Measurements from ENCODE around the gene ZNF181. TPM values are rescaled to one million over a fixed set of nuclear protein-coding genes. Genes with fewer than 3 reads are reported as not detected.
"Not testable (repeated sequence)": the region's sequence is repeated elsewhere in the genome, so short reads cannot be mapped to it uniquely, and the experiment has no call there.

Gene ZNF181
- total RNA-seq = 7.3 to 7.5 TPM (median 7.3 TPM) in 3 replicates

DNA sequence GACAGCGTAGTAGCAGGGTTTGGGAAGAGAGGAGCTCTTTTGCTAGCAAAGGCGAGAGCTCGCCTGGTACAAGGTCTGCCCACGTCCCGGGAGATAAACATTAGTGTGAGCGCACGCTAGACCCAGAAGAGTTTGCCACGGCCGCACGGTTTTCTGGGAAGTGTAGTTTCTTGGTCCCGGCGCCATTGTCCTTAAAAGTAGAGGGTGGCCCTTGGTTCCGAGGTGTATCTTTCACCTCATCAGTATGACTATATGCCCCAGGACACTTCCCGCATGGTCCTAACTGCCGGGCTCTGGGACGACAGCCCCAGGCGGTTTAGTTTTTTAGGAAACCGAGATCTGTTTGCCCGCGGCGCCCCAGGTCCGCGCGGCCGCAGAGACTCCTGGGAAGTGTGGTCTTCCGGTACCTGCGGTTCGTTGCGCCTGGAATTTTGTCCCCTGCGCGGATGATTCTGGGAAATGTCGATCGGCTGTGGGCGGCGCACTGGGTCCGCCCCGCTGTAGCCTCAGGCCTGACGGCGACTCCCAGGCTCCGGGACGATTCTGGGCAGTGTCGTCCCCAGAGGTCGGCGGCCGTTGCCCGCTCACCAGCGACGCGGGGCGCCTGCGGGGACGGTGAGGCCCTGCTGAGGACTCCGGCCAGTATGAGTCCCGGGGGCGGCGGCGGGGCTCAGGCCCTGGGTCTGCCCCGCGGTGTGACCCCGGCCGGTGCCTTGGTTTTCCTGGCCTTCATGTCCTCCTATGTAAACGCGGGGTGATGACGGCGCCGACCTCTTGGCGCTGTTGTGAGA lies at the start of gene ZNF181:
TSS of gene ZNF181 (plus strand) at position 498 of the 791 bp plus-strand sequence. CDS start 795 bp downstream, outside the sequence.
- TF ChIP-seq, protein P1, sequence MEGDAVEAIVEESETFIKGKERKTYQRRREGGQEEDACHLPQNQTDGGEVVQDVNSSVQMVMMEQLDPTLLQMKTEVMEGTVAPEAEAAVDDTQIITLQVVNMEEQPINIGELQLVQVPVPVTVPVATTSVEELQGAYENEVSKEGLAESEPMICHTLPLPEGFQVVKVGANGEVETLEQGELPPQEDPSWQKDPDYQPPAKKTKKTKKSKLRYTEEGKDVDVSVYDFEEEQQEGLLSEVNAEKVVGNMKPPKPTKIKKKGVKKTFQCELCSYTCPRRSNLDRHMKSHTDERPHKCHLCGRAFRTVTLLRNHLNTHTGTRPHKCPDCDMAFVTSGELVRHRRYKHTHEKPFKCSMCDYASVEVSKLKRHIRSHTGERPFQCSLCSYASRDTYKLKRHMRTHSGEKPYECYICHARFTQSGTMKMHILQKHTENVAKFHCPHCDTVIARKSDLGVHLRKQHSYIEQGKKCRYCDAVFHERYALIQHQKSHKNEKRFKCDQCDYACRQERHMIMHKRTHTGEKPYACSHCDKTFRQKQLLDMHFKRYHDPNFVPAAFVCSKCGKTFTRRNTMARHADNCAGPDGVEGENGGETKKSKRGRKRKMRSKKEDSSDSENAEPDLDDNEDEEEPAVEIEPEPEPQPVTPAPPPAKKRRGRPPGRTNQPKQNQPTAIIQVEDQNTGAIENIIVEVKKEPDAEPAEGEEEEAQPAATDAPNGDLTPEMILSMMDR (IDR thresholded peaks at IDR 0.05; ENCODE audit: unreplicated experiment) = no peak
- Mint-ChIP-seq H3K4me3 (peak within 1 kb of the TSS; percentile 90), H3K4me1 (peaks cover 24% of the 10 kb centered on the region), H3K9me3 (peaks cover 14% of the 10 kb centered on the region), H3K27ac (peak within 1 kb of the TSS; percentile 98), H3K36me3 (peaks cover 27% of the 10 kb centered on the region), H3K27me3 (ENCODE audit: low read depth) (no peaks in the 10 kb centered on the region)
- peak; percentile 46 to 74 for DNase-seq (ENCODE audit: low spot score in 2 of 2, unreplicated experiment in 2 of 2)

GRCh38 chr19:34685266-34685665 lies 48.8 kb upstream of the ZNF181 start:
- H3K4me1 Mint-ChIP-seq; DNase-seq (ENCODE audit: low spot score in 2 of 2, unreplicated experiment in 2 of 2); H3K27me3 Mint-ChIP-seq (ENCODE audit: low read depth); H3K4me3 Mint-ChIP-seq; H3K27ac Mint-ChIP-seq: not testable (repeated sequence)
- H3K9me3 Mint-ChIP-seq = peaks cover 80% of the 10 kb centered on the region
- H3K36me3 Mint-ChIP-seq = peaks cover 62% of the 10 kb centered on the region

DNA sequence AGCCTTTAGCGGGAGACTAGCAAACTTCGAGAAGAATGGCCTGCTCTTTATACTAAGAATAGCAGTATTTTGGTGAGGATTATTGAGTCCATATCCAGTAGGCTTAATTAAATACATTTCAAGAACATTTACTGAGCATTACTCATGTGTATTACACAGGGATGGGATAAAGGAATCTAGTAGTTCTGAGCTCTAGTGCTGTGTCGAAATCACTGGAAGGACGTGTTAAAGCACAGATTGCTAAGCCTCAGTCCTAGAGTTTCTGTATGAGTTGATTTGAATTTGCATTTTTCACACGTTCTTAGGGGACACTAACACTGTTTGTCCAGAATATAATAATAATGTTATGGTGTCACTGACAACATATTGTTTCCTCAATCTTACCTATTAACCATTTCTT lies 47.6 kb upstream of the ZNF181 start:
- peaks cover 2% of the 10 kb centered on the region for H3K27me3 Mint-ChIP-seq (ENCODE audit: low read depth)
- TF ChIP-seq, protein P1 (IDR thresholded peaks at IDR 0.05; ENCODE audit: unreplicated experiment) = no peak
- no peak for DNase-seq (ENCODE audit: low spot score in 2 of 2, unreplicated experiment in 2 of 2)
- peaks cover 52% of the 10 kb centered on the region for H3K36me3 Mint-ChIP-seq
- no peaks in the 10 kb centered on the region for H3K4me1 Mint-ChIP-seq
- peaks cover 81% of the 10 kb centered on the region for H3K9me3 Mint-ChIP-seq
- no peak overlapping the region for H3K27ac Mint-ChIP-seq
- H3K4me3 Mint-ChIP-seq = no peak overlapping the region

GRCh38 chr19:34687348-34687747 lies 46.7 kb upstream of the ZNF181 start:
- Mint-ChIP-seq H3K4me3 (no peak overlapping the region), H3K36me3 (peaks cover 43% of the 10 kb centered on the region), H3K27ac (no peak overlapping the region), H3K27me3 (ENCODE audit: low read depth) (peaks cover 2% of the 10 kb centered on the region), H3K4me1 (no peaks in the 10 kb centered on the region), H3K9me3 (peaks cover 83% of the 10 kb centered on the region)
- no peak for DNase-seq (ENCODE audit: low spot score in 2 of 2, unreplicated experiment in 2 of 2)
- TF ChIP-seq, protein P1 (IDR thresholded peaks at IDR 0.05; ENCODE audit: unreplicated experiment) = no peak

DNA sequence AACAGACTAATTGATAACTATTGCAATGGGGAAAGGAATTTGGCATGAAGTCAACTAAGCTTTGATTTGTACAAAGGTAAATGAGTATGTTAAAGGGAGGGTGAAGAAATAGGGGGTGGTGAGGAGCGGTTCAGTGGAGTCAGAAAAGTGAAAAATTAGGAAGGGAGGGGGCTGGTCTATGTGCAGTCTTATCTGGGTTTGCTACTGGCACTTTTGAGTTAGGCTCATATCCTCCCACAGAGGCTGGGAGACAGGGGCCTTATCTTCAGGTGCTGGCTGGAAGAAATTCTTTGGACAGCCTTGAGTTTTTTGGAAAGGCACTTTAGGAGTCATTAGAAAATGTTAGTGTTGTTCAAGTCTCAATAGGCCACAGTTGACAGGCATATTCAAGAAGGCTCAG lies 45.5 kb upstream of the ZNF181 start:
- H3K4me1 Mint-ChIP-seq = no peaks in the 10 kb centered on the region
- no peak overlapping the region for H3K27ac Mint-ChIP-seq
- peaks cover 31% of the 10 kb centered on the region for H3K36me3 Mint-ChIP-seq
- H3K27me3 Mint-ChIP-seq (ENCODE audit: low read depth) = peaks cover 6% of the 10 kb centered on the region
- H3K4me3 Mint-ChIP-seq = no peak overlapping the region
- peaks cover 84% of the 10 kb centered on the region for H3K9me3 Mint-ChIP-seq
- DNase-seq (ENCODE audit: low spot score in 2 of 2, unreplicated experiment in 2 of 2) = no peak
- TF ChIP-seq, protein P1 (IDR thresholded peaks at IDR 0.05; ENCODE audit: unreplicated experiment) = no peak

- Mint-ChIP-seq H3K9me3 (peaks cover 80% of the 10 kb centered on the region), H3K4me1 (no peaks in the 10 kb centered on the region), H3K4me3 (no peak overlapping the region), H3K27ac (no peak overlapping the region), H3K36me3 (peaks cover 13% of the 10 kb centered on the region), H3K27me3 (ENCODE audit: low read depth) (peaks cover 6% of the 10 kb centered on the region)
- TF ChIP-seq, protein P1 (IDR thresholded peaks at IDR 0.05; ENCODE audit: unreplicated experiment) = no peak
- no peak for DNase-seq (ENCODE audit: low spot score in 2 of 2, unreplicated experiment in 2 of 2)
Measured at GRCh38 chr19:34690372-34690771, 43.7 kb upstream of the ZNF181 start.

All from mesothelial cell of epicardium (in vitro differentiated cells).